HG03064 (cell line): ENCODE measurements around the gene CD9.
"Not testable (repeated sequence)": the region's sequence is repeated elsewhere in the genome, so short reads cannot be mapped to it uniquely, and the experiment has no call there.

Source experiments
- ATAC-seq: cut with Tn5 transposase; IDR thresholded peaks from one replicate; pipeline ENCODE4 v1.9.1; 2021; ENCODE audit warnings: low read depth; ENCODE audit not compliant: unreplicated experiment

Gene CD9

DNA sequence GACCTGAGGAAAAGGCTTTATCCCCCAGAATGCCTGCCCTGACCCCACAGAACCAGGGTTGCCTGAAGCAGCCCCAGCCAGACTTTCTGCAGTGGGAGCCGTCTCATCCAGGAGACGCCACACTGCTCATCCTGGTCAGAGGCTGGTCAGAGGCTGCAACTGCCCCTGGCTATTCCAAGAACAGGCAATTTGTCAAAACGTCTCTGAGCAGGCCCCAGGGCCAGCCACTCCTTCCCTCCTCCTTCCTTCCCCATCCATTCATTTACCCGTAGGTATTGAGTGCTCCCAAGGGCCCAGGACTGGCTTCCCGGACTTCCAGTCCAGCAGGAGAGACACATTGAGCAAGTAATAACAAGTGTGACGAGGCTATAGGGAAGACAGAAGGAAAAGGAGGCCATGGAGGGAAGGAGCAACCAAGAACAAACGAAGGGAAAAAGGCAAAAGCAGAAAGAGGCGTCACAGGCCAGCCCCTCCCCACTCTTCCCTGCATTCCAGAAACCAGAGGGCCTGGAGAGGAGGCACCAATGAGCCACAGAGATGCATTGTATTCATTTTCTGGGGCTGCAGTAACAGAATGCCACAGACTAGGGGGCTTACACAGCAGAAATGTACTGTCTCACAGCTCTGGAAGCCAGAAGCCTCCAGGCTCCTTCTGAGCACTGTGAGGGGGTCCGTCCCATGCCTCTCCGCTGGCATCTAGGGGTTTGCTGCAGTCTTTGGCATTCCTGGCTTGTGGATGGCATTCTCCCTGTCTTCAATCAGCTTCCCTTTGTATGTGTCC lies 21.0 kb upstream of the CD9 start:
- ATAC-seq: no peak

- ATAC-seq: no peak
Observed at GRCh38 chr12:6180268-6181051, 19.7 kb upstream of the CD9 start.

GRCh38 chr12:6181166-6181565 lies 19.0 kb upstream of the CD9 start:
- no peak for ATAC-seq

GRCh38 chr12:6181583-6182278 lies 18.5 kb upstream of the CD9 start:
- no peak for ATAC-seq

DNA sequence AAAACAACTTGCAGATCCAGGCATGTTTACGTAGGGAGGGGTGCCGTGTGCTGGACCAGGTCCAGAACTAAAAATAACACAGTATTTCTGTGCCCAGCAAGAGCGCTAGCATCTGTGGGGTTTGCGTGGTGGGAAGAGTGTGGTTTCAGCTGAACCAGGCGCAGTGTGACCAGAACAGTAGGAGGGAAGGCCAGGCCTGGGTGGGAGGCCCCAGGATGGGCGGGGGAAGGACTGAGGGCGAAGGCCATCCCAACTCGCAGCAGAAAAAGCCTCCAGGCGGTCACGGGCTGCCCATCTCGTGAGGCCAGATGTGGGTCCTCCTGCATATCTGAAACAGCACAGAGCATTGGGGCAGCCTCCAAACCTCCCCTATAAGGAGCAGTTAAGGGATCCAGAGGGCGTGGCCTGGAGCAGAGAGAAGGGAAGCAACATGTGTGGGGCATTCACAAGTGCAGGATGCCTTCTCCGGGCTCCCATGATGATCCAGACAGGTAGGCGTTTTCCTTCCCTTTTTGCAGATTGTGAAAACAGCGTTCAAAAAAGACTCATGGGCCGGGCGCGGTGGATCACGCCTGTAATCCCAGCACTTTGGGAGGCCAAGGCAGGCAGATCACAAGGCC lies 17.8 kb upstream of the CD9 start:
- ATAC-seq: no peak

GRCh38 chr12:6183689-6184428 lies 16.3 kb upstream of the CD9 start:
- no peak for ATAC-seq

GRCh38 chr12:6185961-6186827 lies 14.0 kb upstream of the CD9 start:
- no peak for ATAC-seq

- ATAC-seq: no peak
Observed at GRCh38 chr12:6187948-6188793, 12.0 kb upstream of the CD9 start.

DNA sequence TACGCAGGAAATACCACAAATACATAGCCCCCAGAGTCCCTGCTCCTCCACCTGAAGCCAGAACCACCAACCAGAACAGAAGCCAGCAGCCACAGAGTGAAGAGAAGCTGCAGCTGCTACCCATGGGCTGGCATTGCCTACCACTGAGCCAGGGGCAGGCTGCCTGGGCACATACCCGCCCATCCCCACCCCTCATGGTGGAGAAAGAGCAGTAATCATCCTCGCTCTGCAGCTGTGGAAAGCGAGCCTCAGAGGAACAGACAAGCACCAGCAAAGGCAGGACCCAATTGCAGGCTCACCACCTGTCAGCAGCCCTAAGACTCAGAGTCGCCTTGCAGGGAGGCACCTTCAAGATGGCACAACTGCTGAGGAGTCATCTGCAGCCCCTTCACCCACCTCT lies 11.2 kb upstream of the CD9 start:
- no peak for ATAC-seq

DNA sequence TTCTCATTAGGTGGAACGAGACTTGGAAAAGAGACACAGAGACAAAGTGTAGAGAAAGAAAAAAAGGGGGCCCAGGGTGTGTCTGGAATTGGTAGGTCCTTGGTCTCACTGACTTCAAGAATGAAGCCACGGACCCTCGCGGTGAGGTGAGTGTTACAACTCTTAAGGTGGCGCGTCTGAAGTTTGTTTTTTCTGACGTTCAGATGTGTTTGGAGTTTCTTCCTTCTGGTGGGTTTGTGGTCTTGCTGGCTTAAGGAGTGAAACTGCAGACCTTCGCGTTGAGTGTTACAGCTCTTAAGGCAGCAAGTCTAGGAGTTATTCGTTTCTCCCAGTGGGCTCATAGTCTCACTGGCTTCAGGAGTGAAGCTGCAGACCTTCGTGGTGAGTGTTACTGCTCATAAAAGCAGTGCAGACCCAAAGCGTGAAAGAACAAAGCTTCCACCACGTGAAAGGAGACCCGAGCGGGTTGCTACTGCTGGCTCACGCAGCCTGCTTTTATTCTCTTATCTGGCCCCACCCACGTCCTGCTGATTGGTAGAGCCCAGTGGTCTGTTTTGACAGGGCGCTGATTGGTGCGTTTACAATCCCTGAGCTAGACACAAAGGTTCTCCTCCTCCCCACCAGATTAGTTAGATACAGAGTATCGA lies 10.1 kb upstream of the CD9 start:
- ATAC-seq: not testable (repeated sequence)

GRCh38 chr12:6190767-6191530 lies 9.3 kb upstream of the CD9 start:
- ATAC-seq: not testable (repeated sequence)

DNA sequence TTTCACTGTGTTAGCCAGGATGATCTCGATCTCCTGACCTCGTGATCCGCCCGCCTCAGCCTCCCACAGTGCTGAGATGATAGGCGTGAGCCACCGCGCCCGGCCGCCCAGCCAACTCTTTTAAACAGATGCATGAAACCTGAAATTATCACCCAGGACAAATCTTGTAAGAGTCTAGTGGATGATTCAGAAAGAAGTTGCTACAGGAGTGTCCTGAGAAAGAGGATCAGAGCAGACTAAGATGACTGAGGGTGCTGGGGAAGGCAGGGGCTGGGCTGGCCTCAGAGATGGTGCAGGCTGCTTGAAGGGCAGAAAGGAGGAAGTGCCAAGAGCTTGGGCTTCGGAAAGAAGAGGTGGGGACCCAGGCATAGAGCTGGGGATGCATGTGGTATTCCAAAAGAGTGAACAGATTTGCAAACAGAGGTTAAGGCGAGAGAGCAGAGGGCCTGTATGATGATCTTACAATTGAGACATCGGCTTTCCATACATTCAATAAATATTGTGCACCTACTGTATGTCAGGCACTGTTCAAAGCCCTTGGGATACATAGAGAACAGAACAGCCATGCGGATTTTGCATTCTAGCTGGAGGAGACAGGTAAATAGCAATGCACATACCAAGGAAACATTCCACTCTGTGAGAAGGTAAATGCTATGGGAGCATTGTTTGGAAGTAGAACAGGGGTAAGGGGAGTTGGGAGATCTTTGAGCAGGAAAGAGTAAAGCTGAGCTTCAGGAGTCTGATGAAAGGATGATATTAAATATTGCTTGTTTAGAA lies 7.4 kb upstream of the CD9 start:
- no peak for ATAC-seq

GRCh38 chr12:6193853-6194815 lies 6.1 kb upstream of the CD9 start:
- ATAC-seq: no peak

GRCh38 chr12:6195665-6196535 lies 4.3 kb upstream of the CD9 start:
- ATAC-seq: no peak
